OCI-LY7 (cell line): ENCODE measurements around the gene WTAP. TPM values are rescaled to one million over a fixed set of nuclear protein-coding genes. Genes with fewer than 3 reads are reported as not detected.
A peak's percentile ranks its signal among the peaks of the same experiment; 100 is the strongest.

Experiments used
- BruUV-seq: library from RNA; stranded (reverse); fragments of 400-500 nt; replicated peaks from 2 replicates; lab custom pipeline; 2021; lab: Mats Ljungman, UMichigan
- CTCF ChIA-PET: fragments of 300-600 bp; sonication (Branson Sonifier 250); formaldehyde crosslinking; loops from one replicate; lab custom pipeline; 2022; ENCODE audit warnings: antibody characterized with exemption; ENCODE audit not compliant: unreplicated experiment; lab: Charles Lee
- POLR2A ChIA-PET: fragments of 300-600 bp; sonication (Branson Sonifier 250); formaldehyde crosslinking; loops from one replicate; lab custom pipeline; 2022; ENCODE audit warnings: antibody characterized with exemption; lab: Charles Lee
- DNase-seq: peaks from one replicate; pipeline ENCODE4 v3.0.0-alpha.2; 2015; ENCODE audit warnings: low spot score
- H2AFZ ChIP-seq: fragments of 200-600 bp; sonication (generic), shearing (Covaris generic); 2 replicates; pipeline ENCODE4 v1.6.1; 2014; ENCODE audit warnings: mild to moderate bottlenecking, antibody characterized with exemption, low read length, moderate library complexity
- H3K27ac ChIP-seq: fragments of 200-600 bp; sonication (generic); 2 replicates; pipeline ENCODE4 v1.5.1; 2014; ENCODE audit warnings: mixed run types, low read depth, mild to moderate bottlenecking, moderate library complexity, low read length, inconsistent platforms; ENCODE audit not compliant: poor library complexity, severe bottlenecking
- H3K36me3 ChIP-seq: fragments of 200-600 bp; sonication (generic); 2 replicates; pipeline ENCODE4 v1.6.1; 2014; ENCODE audit warnings: mild to moderate bottlenecking, antibody characterized with exemption, low read length, moderate library complexity, mixed read lengths; ENCODE audit not compliant: insufficient read depth
- H3K4me1 ChIP-seq: fragments of 200-600 bp; sonication (generic); 2 replicates; pipeline ENCODE4 v1.5.1; 2014; ENCODE audit warnings: mild to moderate bottlenecking, low read length; ENCODE audit not compliant: insufficient read depth, poor library complexity, severe bottlenecking
- H3K4me2 ChIP-seq: fragments of 200-600 bp; sonication (generic); 2 replicates; pipeline ENCODE4 v1.6.1; 2014; ENCODE audit warnings: mild to moderate bottlenecking, low read length
- H3K4me3 ChIP-seq: fragments of 200-600 bp; sonication (generic); 2 replicates; pipeline ENCODE4 v1.5.1; 2014; ENCODE audit warnings: mild to moderate bottlenecking, low read depth, low read length; ENCODE audit not compliant: poor library complexity, severe bottlenecking
- H3K79me2 ChIP-seq: fragments of 200-600 bp; sonication (generic); 2 replicates; pipeline ENCODE4 v1.6.1; 2016; ENCODE audit warnings: low read depth, mild to moderate bottlenecking, low read length, moderate library complexity, mixed read lengths; ENCODE audit not compliant: insufficient read depth
- H3K9me2 ChIP-seq: fragments of 200-600 bp; sonication (generic); 2 replicates; pipeline ENCODE4 v1.6.1; 2016; ENCODE audit warnings: mild to moderate bottlenecking, low read length, mixed read lengths; ENCODE audit not compliant: insufficient read depth
- H3K9me3 ChIP-seq: fragments of 200-600 bp; sonication (generic); 2 replicates; pipeline ENCODE4 v1.6.1; 2014; ENCODE audit warnings: mild to moderate bottlenecking, mixed run types, low read length, mixed read lengths
- H4K20me1 ChIP-seq: fragments of 200-600 bp; sonication (generic); 2 replicates; pipeline ENCODE4 v1.6.1; 2014; ENCODE audit warnings: mild to moderate bottlenecking, antibody characterized with exemption, low read length, moderate library complexity, mixed read lengths; ENCODE audit not compliant: insufficient read depth
- CTCF ChIP-seq: fragments of 200-600 bp; sonication (generic); conservative IDR thresholded peaks from 2 replicates; pipeline ENCODE4 v1.5.1; 2014; ENCODE audit warnings: mild to moderate bottlenecking, antibody characterized with exemption, low read length, moderate library complexity, mixed read lengths
- EZH2phosphoT487 ChIP-seq: fragments of 200-600 bp; sonication (generic); IDR thresholded peaks from 2 replicates; pipeline ENCODE4 v1.6.1; 2018; ENCODE audit warnings: low read depth, borderline replicate concordance, mild to moderate bottlenecking, mixed run types, antibody characterized with exemption, low read length, moderate library complexity, mixed read lengths
- intact Hi-C: fragments of 100-400 bp; cut with micrococcal nuclease; formaldehyde crosslinking; loops from one replicate; pipeline ENCODE4 v1.10.0; 2022; ENCODE audit not compliant: unreplicated experiment
- total RNA-seq, 2 experiments: library from RNA; depleted of rRNA in 1 of 2; stranded (reverse); fragments of >200 nt in 1 of 2; shearing (Covaris generic) in 1 of 2; gene quantifications; 2 replicates each; pipeline ENCODE4 v1.2.3, GENCODE V29; 2014 to 2022

The WTAP gene
- total RNA-seq, 2 experiments from 2014 or later = 99.3 to 115 TPM

GRCh38 chr6:159758031-159759001, 31.0 kb downstream of the WTAP start:
- no peak overlapping the region for H3K27ac ChIP-seq
- TF ChIP-seq CTCF (0 out of 2 replicates have a peak, but pooled peaks have one; percentile 25), EZH2phosphoT487 (no peak)
- H3K79me2 ChIP-seq = peaks cover 7% of the 10 kb centered on the region; the same call in 1 of the 2 replicates
- peaks cover 15% of the 10 kb centered on the region for H3K4me1 ChIP-seq
- H3K9me2 ChIP-seq = no peaks in the 10 kb centered on the region
- H2AFZ ChIP-seq = no peak overlapping the region
- no TSS peak for BruUV-seq
- intact Hi-C loops = no loop called here
- CTCF ChIA-PET = no interaction called here
- H3K9me3 ChIP-seq = no peaks in the 10 kb centered on the region
- no peak for DNase-seq
- no peak overlapping the region for H3K4me2 ChIP-seq
- H3K36me3 ChIP-seq = peaks cover 70% of the 10 kb centered on the region
- 0 out of 2 replicates have a peak, but pooled peaks cover 3% of the 10 kb centered on the region for H4K20me1 ChIP-seq
- no peak overlapping the region for H3K4me3 ChIP-seq
- POLR2A ChIA-PET = no interaction called here

GRCh38 chr6:159759645-159760044, 32.3 kb downstream of the WTAP start:
- BruUV-seq = no TSS peak
- POLR2A ChIA-PET = interaction anchor here (0.6 to 2.6 kb wide), 6 partner anchors 8 to 1684 kb away, joined by 3 to 11 read pairs (median 4); partner anchors contain the start of genes MRPL18 and WTAP
- Histone ChIP-seq H2AFZ (no peak overlapping the region), H3K36me3 (peaks cover 68% of the 10 kb centered on the region), H3K9me3 (no peaks in the 10 kb centered on the region), H3K27ac (peak overlapping the region; percentile 40), H3K4me1 (peaks cover 15% of the 10 kb centered on the region), H3K4me3 (peak overlapping the region; percentile 47), H4K20me1 (0 out of 2 replicates have a peak, but pooled peaks cover 3% of the 10 kb centered on the region), H3K4me2 (no peak overlapping the region), H3K79me2 (no peaks in the 10 kb centered on the region; the same call in 1 of the 2 replicates), H3K9me2 (no peaks in the 10 kb centered on the region)
- intact Hi-C loops = loop anchor here (2.0 kb wide), 1 partner anchor 67 kb away; the partner anchor contains the start of gene SOD2
- TF ChIP-seq EZH2phosphoT487 (no peak), CTCF (no peak)
- DNase-seq = peak; percentile 16
- CTCF ChIA-PET = no interaction called here
